ENCODE measurements around the gene SLC30A3.

- TF ChIP-seq CTCF (IDR thresholded peaks at IDR 0.05; ENCODE audit: low read depth, low read length, poor library complexity, severe bottlenecking), result no peak
- TF ChIP-seq EZH2phosphoT487 (IDR thresholded peaks at IDR 0.05; ENCODE audit: borderline replicate concordance, low read length), result no peak
Observed at GRCh38 chr2:27241761-27242613, 20.9 kb downstream of the SLC30A3 start.

All from DOHH2 (cell line).